Endothelial cell of umbilical vein (primary cell): ENCODE measurements around the gene C16orf90. TPM values are rescaled to one million over a fixed set of nuclear protein-coding genes. Genes with fewer than 3 reads are reported as not detected.

Experiments used
- BruUV-seq: library from RNA; stranded (reverse); fragments of 400-500 nt; replicated peaks from 2 replicates; lab custom pipeline; 2021; lab: Mats Ljungman, UMichigan
- CTCF ChIA-PET: fragments of 300-600, 350-600 bp; sonication (Branson Sonifier 250); formaldehyde crosslinking; loops from one replicate; lab custom pipeline; 2021; ENCODE audit warnings: antibody characterized with exemption, inconsistent platforms; lab: Charles Lee
- POLR2A ChIA-PET: fragments of 300-600, 350-600 bp; sonication (Branson Sonifier 250); formaldehyde crosslinking; loops from one replicate; lab custom pipeline; 2021; ENCODE audit warnings: antibody characterized with exemption, inconsistent platforms; lab: Charles Lee
- DNase-seq: peaks from one replicate; pipeline ENCODE4 v3.0.0-alpha.2; 2011; ENCODE audit warnings: low read depth, low spot score
- FAIRE-seq: peaks from 2 replicates; lab custom pipeline; 2011; peaks lifted over from hg19 to GRCh38; lab: Jason Lieb, UNC
- H2AFZ ChIP-seq: 2 replicates; pipeline ENCODE4 v1.6.0; 2012; ENCODE audit warnings: low read depth, low read length, control low read depth, inconsistent platforms
- H3K27ac ChIP-seq: 2 replicates; pipeline ENCODE4 v1.5.1; 2011; ENCODE audit warnings: low read depth, mild to moderate bottlenecking, control low read depth, low read length, moderate library complexity; ENCODE audit not compliant: insufficient read depth
- H3K27me3 ChIP-seq, 2 experiments: 2 replicates each; pipeline versions ENCODE4 v1.6.0 to v1.6.1; 2011; ENCODE audit warnings: low read length in 2 of 2, mixed read lengths in 1 of 2; ENCODE audit not compliant: control insufficient read depth in 2 of 2, insufficient read depth in 2 of 2
- H3K36me3 ChIP-seq, 2 experiments: 2 replicates in 1 of 2; 3 replicates in 1 of 2; pipeline ENCODE4 v1.5.1; 2011; ENCODE audit warnings: low read length in 2 of 2, mild to moderate bottlenecking in 1 of 2, moderate library complexity in 1 of 2; ENCODE audit not compliant: control insufficient read depth in 2 of 2, insufficient read depth in 2 of 2; ENCODE audit errors: extremely low read depth in 1 of 2
- H3K4me1 ChIP-seq: 3 replicates; pipeline ENCODE4 v1.5.1; 2011; ENCODE audit warnings: mild to moderate bottlenecking, low read length; ENCODE audit not compliant: control insufficient read depth, insufficient read depth; ENCODE audit errors: extremely low read depth
- H3K4me2 ChIP-seq: 2 replicates; pipeline ENCODE4 v1.6.1; 2011; ENCODE audit warnings: low read length, control low read depth, mixed read lengths; ENCODE audit not compliant: insufficient read depth
- H3K4me3 ChIP-seq, 3 experiments: fragments of 200-600 bp in 1 of 3; sonication (generic), shearing (Covaris generic) in 1 of 3; replicated peaks in 1 of 3; 2 replicates each; pipeline ENCODE4 v1.5.1; 2011 to 2016; ENCODE audit warnings: control low read depth in 3 of 3, low read length in 3 of 3, mild to moderate bottlenecking in 2 of 3, inconsistent platforms in 1 of 3, low read depth in 1 of 3, moderate library complexity in 1 of 3; ENCODE audit not compliant: insufficient read depth in 1 of 3
- H3K79me2 ChIP-seq: 2 replicates; pipeline ENCODE4 v1.6.0; 2012; ENCODE audit warnings: low read length, inconsistent platforms; ENCODE audit not compliant: control insufficient read depth, insufficient read depth
- H3K9ac ChIP-seq: replicated peaks from 2 replicates; pipeline ENCODE3; 2011; ENCODE audit warnings: low read length, control low read depth; ENCODE audit not compliant: insufficient read depth; ENCODE audit errors: extremely low read depth
- H3K9me1 ChIP-seq: replicated peaks from 3 replicates; pipeline ENCODE4 v1.6.0; 2011; ENCODE audit warnings: mild to moderate bottlenecking, low read length; ENCODE audit not compliant: control insufficient read depth, insufficient read depth; ENCODE audit errors: extremely low read depth
- H3K9me3 ChIP-seq: replicated peaks from 2 replicates; pipeline ENCODE4 v1.5.1; 2012; ENCODE audit warnings: low read length, inconsistent platforms; ENCODE audit not compliant: control insufficient read depth, insufficient read depth
- H4K20me1 ChIP-seq: replicated peaks from 2 replicates; pipeline ENCODE3; 2011; ENCODE audit warnings: mild to moderate bottlenecking, low read length; ENCODE audit not compliant: control insufficient read depth, insufficient read depth; ENCODE audit errors: extremely low read depth
- EZH2 ChIP-seq: IDR thresholded peaks from 2 replicates; pipeline ENCODE4 v1.6.1; 2012; ENCODE audit warnings: borderline replicate concordance, low read depth, mild to moderate bottlenecking, moderate library complexity, low read length, inconsistent platforms; ENCODE audit not compliant: severe bottlenecking
- FOS ChIP-seq: IDR thresholded peaks from 2 replicates; pipeline ENCODE4 v1.6.1; 2011; ENCODE audit warnings: mild to moderate bottlenecking, low read length, moderate library complexity, borderline replicate concordance; ENCODE audit not compliant: insufficient read depth
- JUN ChIP-seq: IDR thresholded peaks from 2 replicates; pipeline ENCODE4 v1.6.1; 2011; ENCODE audit warnings: borderline replicate concordance, low read depth; ENCODE audit not compliant: insufficient read length, insufficient read depth
- POLR2A ChIP-seq: IDR thresholded peaks from 2 replicates; pipeline ENCODE4 v1.6.1; 2012; ENCODE audit warnings: low read depth, mild to moderate bottlenecking, control low read depth, low read length
- POLR2AphosphoS5 ChIP-seq: IDR thresholded peaks from 2 replicates; pipeline ENCODE4 v1.6.1; 2012; ENCODE audit warnings: low read depth, mild to moderate bottlenecking, control low read depth, low read length, moderate library complexity; ENCODE audit not compliant: insufficient read depth
- dilution Hi-C: fragments of 300-500 bp; cut with MboI; formaldehyde crosslinking; loops from one replicate; pipeline ENCODE4 v1.15.0; 2019; ENCODE audit warnings: low sequenced_read_pairs; ENCODE audit not compliant: extremely low pct_ligation_motif_present
- intact Hi-C: fragments of 100-400 bp; cut with micrococcal nuclease; formaldehyde crosslinking; loops from one replicate; pipeline ENCODE4 v1.10.0; 2022
- polyA plus RNA-seq, 4 experiments: library from polyadenylated mRNA; depleted of rRNA in 3 of 4; stranded (reverse) in 3 of 4; unstranded in 1 of 4; fragments of >200 nt; gene quantifications; 2 replicates each; pipeline versions ENCODE4 v1.2.1 to v1.2.3, GENCODE V29; 2011 to 2012; ENCODE audit warnings: missing spikeins in 1 of 4
- total RNA-seq: library from RNA; stranded (reverse); gene quantifications from 2 replicates; pipeline ENCODE4 v1.2.3, GENCODE V29; 2021
- TF ChIP-seq, protein P1 (sequence below), 2 donors: IDR thresholded peaks; 1 replicate in 1 of 2; 2 replicates in 1 of 2; pipeline ENCODE4 v1.5.1; 2011; ENCODE audit warnings: low read length in 2 of 2, mild to moderate bottlenecking in 2 of 2, moderate library complexity in 2 of 2, control low read depth in 1 of 2, inconsistent platforms in 1 of 2, low read depth in 1 of 2; ENCODE audit not compliant: insufficient read depth in 1 of 2; ENCODE audit errors: extremely low read depth in 1 of 2
- TF ChIP-seq, protein P2 (sequence below): IDR thresholded peaks from 2 replicates; pipeline ENCODE4 v1.6.1; 2011; ENCODE audit not compliant: insufficient read depth, insufficient read length

The C16orf90 gene
- total and polyA plus RNA-seq, 2 donors (not counting 3 experiments of a cell fraction or from before 2014, with no cell fraction given) = not detected

DNA sequence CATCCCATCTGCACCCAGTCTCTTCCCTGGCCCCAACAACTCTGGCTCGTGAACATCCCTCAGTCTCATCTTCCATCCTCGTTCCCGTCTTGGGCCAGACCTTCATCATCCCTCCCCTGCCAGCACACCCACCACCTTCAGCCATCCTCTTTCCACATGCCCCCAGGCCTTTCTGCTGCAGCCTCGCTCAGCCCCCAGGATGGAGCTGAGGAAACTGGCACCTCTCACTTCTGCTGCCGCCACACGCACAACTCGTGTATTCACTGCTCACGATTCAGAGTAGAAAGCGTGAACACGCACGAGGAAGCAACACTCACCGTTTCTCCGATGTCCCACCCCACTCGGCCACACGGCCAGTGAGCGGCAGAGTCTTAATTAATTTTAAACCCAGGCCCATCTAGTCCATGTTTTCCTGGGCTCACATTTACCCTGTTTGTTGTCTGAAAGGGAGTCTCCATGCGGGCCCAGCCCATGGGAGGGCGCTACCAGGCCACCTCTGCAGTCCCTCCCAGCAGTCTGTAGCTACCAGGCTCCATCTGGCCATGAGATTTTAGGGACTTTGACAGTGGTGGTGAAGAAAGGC is 12.5 kb downstream of the C16orf90 start:
- Histone ChIP-seq H4K20me1 (no peaks in the 10 kb centered on the region), H3K9me1 (no peaks in the 10 kb centered on the region), H3K79me2 (peaks cover 4% of the 10 kb centered on the region), H3K27me3 (no peaks in the 10 kb centered on the region), H3K36me3 (peaks cover 2 to 51% of the 10 kb centered on the region in 2 experiments), H3K9me3 (no peaks in the 10 kb centered on the region), H3K9ac (no peak overlapping the region), H3K4me1 (no peaks in the 10 kb centered on the region), H3K27ac (no peak overlapping the region), H3K4me3 (no peak overlapping the region), H3K4me2 (no peak overlapping the region), H2AFZ (no peak overlapping the region)
- no peak for TF ChIP-seq POLR2A
- TF ChIP-seq FOS = no peak
- TF ChIP-seq, protein P1, sequence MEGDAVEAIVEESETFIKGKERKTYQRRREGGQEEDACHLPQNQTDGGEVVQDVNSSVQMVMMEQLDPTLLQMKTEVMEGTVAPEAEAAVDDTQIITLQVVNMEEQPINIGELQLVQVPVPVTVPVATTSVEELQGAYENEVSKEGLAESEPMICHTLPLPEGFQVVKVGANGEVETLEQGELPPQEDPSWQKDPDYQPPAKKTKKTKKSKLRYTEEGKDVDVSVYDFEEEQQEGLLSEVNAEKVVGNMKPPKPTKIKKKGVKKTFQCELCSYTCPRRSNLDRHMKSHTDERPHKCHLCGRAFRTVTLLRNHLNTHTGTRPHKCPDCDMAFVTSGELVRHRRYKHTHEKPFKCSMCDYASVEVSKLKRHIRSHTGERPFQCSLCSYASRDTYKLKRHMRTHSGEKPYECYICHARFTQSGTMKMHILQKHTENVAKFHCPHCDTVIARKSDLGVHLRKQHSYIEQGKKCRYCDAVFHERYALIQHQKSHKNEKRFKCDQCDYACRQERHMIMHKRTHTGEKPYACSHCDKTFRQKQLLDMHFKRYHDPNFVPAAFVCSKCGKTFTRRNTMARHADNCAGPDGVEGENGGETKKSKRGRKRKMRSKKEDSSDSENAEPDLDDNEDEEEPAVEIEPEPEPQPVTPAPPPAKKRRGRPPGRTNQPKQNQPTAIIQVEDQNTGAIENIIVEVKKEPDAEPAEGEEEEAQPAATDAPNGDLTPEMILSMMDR (IDR thresholded peaks at IDR 0.05; ENCODE audit: extremely low read depth in 1 of 2, insufficient read depth in 1 of 2, low read depth in 1 of 2, low read length in 2 of 2) = no peak
- TF ChIP-seq, protein P2, sequence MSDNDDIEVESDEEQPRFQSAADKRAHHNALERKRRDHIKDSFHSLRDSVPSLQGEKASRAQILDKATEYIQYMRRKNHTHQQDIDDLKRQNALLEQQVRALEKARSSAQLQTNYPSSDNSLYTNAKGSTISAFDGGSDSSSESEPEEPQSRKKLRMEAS = no peak
- no peak for TF ChIP-seq EZH2
- TF ChIP-seq POLR2AphosphoS5 = no peak
- no peak for TF ChIP-seq JUN
- no peak for DNase-seq
- ChIA-PET POLR2A (no interaction called here), CTCF (no interaction called here)
- intact Hi-C loops (no loop called here), dilution Hi-C loops (no loop called here)
- no TSS peak for BruUV-seq
- FAIRE-seq = no peak
